Prostate gland (tissue), 2 donors: Measurements from ENCODE around the gene ADCY1.

Experiments
- CTCF ChIP-seq, 4 experiments: fragments of 200-600 bp in 2 of 4; fragments of 450-650 bp in 2 of 4; sonication (generic) in 2 of 4; IDR thresholded peaks; 1 replicate in 3 of 4; 2 replicates in 1 of 4; pipeline ENCODE4 v1.5.1; 2016 to 2019; ENCODE audit warnings: antibody characterized with exemption in 4 of 4, mild to moderate bottlenecking in 2 of 4, moderate library complexity in 2 of 4
- POLR2A ChIP-seq: fragments of 450-650 bp; IDR thresholded peaks from one replicate; pipeline ENCODE4 v1.6.1; 2016; ENCODE audit warnings: antibody characterized with exemption, mild to moderate bottlenecking
- POLR2AphosphoS5 ChIP-seq: sonication (generic); formaldehyde crosslinking; IDR thresholded peaks from one replicate; pipeline ENCODE4 v1.6.1; 2017; ENCODE audit warnings: antibody characterized with exemption

GRCh38 chr7:45578022-45578421 lies 3.9 kb downstream of the ADCY1 start:
- TF ChIP-seq POLR2A (no peak), CTCF (IDR thresholded peaks at IDR 0.05) (no peak), POLR2AphosphoS5 (no peak)
